GM19240 (cell line): Measurements from ENCODE around the gene TMEM131L.

Source experiments
- DNase-seq: peaks from one replicate; pipeline ENCODE4 v3.0.0; 2011; ENCODE audit warnings: low spot score; ENCODE audit not compliant: insufficient read length

The TMEM131L gene

GRCh38 chr4:153610623-153611376, 144.6 kb downstream of the TMEM131L start:
- DNase-seq: no peak

DNA sequence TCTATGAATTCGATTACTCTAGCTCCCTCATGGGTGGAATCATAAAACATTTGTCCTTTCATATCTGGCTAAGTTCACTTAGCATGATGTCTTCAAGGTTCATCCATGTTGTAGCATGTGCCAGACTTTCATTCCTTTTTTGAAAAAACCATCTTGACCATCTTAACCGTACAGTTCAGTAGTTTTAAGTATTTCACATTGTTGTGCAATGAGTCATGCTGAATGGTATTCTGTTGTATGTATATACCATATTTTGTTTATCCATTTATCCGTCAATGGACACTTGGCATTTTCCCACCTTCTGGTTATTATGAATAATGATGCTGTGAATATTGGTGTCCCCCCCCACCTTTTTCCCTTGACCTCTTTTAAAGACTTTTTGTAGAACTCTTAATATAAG, 145.5 kb downstream of the TMEM131L start:
- no peak for DNase-seq

GRCh38 chr4:153612878-153613277, 146.7 kb downstream of the TMEM131L start:
- DNase-seq: no peak

DNA sequence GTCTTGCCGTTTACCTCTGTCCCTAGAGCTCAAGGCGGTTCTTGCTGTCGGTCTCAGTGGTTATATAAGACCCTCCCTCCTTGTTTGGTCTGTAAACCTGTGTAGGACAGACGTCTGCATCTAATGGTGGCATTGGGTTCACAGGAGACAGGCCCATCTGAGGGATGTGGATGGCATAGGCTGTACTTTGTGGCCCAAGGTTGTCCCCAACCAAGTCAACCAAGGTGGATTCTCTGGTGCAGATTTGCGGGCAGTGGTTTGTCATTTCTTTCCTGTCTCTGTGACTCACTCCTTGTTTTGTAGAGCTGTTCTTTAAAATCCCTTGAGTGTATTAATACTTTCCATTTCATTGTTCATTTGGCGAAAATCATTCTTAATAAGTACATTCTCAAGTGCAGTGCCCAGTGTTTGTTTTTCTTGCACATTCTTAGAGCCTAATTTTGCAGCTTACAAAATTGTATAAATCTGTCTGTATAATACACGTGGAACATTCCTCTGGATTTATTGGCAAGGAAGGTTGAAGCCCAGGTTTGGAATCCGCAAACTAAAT, 149.9 kb downstream of the TMEM131L start:
- DNase-seq: no peak

- no peak for DNase-seq
Observed at GRCh38 chr4:153618833-153619232, 152.7 kb downstream of the TMEM131L start.

GRCh38 chr4:153619811-153620210, 153.7 kb downstream of the TMEM131L start:
- no peak for DNase-seq

DNA sequence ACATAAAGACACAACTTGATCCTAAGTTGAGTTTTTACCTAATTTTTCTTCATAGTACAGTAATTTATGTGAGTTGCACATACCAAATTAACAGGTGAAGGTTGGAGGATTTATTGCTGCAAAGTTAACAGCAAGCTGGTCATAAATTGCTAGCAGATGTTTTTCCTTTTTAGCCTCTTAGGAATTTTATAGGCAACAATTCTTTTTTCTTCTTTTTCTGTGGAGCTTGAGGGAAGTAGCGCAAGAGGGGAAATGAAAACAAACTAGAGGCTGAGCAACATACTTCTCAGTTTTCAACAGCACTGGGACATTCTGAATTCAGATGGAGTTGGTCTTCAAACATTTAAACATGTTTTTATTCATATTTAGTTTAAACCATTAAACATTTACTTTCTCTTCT, 154.2 kb downstream of the TMEM131L start:
- DNase-seq: no peak

DNA sequence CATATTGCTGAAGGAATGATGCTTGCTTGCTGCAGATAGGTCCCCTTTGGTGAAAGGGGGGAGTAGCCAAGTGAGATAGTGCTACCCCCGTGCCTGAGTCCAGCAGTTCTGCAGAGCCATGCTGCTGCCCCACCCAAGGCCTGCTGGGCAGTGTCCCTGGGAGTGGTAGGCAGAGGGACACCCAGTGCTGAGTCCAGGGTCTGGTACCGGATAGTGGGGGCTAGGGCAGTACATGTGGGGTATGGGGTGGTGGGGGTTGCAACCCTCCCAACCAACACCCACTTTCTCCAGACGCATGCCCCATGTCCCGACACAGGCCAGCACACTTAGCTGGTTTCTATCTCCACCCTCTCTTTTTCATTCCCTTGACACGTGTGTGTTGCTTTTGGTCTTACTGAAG, 155.9 kb downstream of the TMEM131L start:
- DNase-seq: no peak

GRCh38 chr4:153622778-153623240, 156.6 kb downstream of the TMEM131L start:
- DNase-seq: no peak

GRCh38 chr4:153623491-153623890, 157.3 kb downstream of the TMEM131L start:
- DNase-seq: no peak

- no peak for DNase-seq
Observed at GRCh38 chr4:153628796-153629315, 162.7 kb downstream of the TMEM131L start.

- no peak for DNase-seq
Observed at GRCh38 chr4:153629776-153630175, 163.6 kb downstream of the TMEM131L start.

DNA sequence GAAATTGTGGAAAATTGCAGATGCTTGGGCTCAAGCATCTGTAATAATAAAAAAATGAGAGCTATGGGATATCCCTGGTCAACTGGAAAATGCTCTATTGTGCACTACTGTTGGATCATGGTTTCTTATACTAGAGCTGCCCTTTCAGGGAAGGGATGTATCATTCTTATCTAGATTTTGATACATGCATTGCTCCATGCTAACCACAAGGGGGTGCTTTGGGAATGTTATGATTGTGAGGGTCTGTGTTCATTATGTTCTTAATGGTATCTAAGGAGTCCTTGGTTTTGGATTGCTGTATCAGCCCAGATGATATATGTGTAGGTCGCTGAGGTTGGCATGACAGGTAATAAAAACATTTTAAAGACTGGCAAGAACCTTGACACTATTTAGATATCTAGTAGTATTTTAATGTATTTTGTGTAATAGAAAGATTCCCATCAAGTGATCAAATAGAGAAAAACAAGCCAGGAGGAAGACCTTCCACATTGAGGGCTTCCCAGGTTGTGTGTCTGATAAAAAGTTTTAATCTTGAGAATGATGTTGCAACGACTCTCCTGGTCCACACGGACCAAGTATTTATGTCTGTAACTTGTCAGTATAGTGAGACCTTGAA, 168.7 kb downstream of the TMEM131L start:
- DNase-seq: no peak

DNA sequence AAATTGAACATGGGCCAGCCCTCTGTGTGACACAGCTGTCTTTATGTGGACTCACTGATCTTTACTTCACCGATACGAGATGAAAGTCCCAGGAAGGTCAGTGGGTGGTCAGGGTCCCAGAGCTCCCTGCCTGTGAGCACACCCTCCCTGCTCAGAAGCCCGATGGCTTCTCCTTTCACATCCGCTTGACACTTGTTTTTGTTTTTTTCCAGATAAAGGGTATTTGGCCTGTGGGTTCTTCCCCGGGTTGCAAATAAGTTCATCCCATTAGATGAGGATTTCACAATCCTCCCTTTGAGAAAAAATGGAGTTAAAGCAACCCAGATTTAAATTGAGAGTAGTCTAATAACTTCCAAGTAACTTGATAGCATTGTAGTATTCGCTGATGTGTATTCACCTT, 169.7 kb downstream of the TMEM131L start:
- DNase-seq: no peak

GRCh38 chr4:153637201-153637600, 171.0 kb downstream of the TMEM131L start:
- no peak for DNase-seq

- DNase-seq: no peak
Observed at GRCh38 chr4:153638011-153638410, 171.9 kb downstream of the TMEM131L start.

DNA sequence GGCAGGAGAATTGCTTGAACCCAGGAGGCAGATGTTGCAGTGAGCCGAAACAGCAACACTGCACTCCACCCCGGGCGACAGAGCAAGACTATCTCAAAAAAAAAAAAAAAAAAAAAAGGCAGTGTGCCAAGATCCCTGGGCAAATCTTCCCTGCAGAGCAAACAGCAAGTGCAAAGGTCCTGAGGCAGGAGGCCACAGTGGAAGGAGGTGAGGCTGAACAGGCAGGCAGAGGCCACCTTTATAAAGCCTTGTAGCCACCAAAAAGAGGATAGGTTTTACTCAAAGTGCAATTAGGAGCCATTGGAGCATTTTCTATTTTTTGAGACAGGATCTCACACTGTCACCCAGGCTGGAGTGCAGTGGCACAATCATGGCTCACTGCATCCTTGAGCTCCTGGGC, 172.8 kb downstream of the TMEM131L start:
- no peak for DNase-seq

- DNase-seq: no peak
Observed at GRCh38 chr4:153639833-153640802, 174.0 kb downstream of the TMEM131L start.

- no peak for DNase-seq
Observed at GRCh38 chr4:153641532-153641931, 175.4 kb downstream of the TMEM131L start.

DNA sequence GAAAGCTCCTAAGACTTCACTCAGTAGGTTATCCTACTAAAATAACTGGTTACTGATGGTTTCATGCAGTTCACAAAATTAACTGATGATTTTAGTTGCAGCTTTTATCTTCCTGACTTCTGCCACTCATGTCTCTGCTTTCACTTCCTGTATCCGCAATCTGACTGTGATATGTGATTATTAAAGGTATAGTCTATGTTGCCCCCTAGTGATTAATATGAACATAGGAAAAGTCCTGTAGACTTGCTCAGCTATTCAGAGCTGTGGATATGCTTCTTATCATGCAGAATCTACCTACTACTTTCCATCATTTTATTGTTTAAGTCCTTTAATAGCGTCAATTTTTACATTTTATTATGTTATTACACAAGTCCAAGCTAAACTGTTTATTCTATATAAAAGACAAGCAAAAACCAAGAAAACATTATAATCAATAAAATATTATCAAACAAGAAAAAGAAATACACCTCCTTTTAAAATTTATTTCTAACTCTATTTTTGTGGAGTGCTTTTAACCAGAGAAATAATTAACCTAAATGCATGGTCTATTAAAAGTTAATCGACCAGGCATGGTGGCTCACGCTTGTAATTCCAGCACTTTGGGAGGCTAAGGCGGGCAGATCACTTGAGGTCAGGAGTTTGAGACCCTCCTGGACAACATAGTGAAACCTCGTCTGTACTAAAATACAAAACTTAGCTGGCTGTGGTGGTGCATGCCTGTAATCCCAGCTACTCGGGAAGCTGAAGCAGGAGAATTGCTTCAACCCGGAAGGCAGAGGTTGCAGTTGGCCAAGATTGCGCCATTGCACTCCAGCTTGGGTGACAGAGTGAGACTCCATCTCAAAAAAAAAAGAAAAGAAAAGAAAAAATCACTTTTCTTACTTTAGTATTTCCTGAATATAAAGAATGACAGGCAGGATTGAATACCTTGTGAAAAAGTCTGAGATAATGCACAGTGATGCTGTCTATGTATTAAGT, 177.5 kb downstream of the TMEM131L start:
- peak; percentile 25 for DNase-seq
